Fibroblast of skin of left quadriceps (primary cell): Measurements from ENCODE around the gene GULP1.
A peak's percentile ranks its signal among the peaks of the same experiment; 100 is the strongest.
"Not testable (repeated sequence)": the region's sequence is repeated elsewhere in the genome, so short reads cannot be mapped to it uniquely, and the experiment has no call there.

ENCODE experiments used
- DNase-seq, 2 experiments: peaks; one replicate each; pipeline ENCODE4 v3.0.0-alpha.2; 2013; ENCODE audit warnings: low read depth in 2 of 2

GULP1 gene

GRCh38 chr2:188526701-188527100 is 235.0 kb downstream of the GULP1 start:
- no peak for DNase-seq

- DNase-seq: no peak
These were observed 235.5 kb downstream of the GULP1 start for GRCh38 chr2:188527141-188527540.

- DNase-seq: peak in 1 of 2 experiments; percentile 24
These were observed 235.9 kb downstream of the GULP1 start for GRCh38 chr2:188527581-188527993.

- no peak for DNase-seq
These were observed 238.0 kb downstream of the GULP1 start for GRCh38 chr2:188529710-188530109.

- no peak for DNase-seq
These were observed 243.2 kb downstream of the GULP1 start for GRCh38 chr2:188534875-188535274.

- no peak for DNase-seq
These were observed 260.0 kb downstream of the GULP1 start for GRCh38 chr2:188551671-188552070.

GRCh38 chr2:188557081-188557480 is 265.4 kb downstream of the GULP1 start:
- no peak for DNase-seq

- not testable (repeated sequence) for DNase-seq
These were observed 267.8 kb downstream of the GULP1 start for GRCh38 chr2:188559455-188559854.

GRCh38 chr2:188561473-188561979 is 269.9 kb downstream of the GULP1 start:
- no peak for DNase-seq

- DNase-seq: no peak
These were observed 277.9 kb downstream of the GULP1 start for GRCh38 chr2:188569431-188570165.

GRCh38 chr2:188570370-188570769 is 278.7 kb downstream of the GULP1 start:
- no peak for DNase-seq

- no peak for DNase-seq
These were observed 280.0 kb downstream of the GULP1 start for GRCh38 chr2:188571543-188572303.

GRCh38 chr2:188572592-188572991 is 280.9 kb downstream of the GULP1 start:
- DNase-seq: no peak

- peak in 1 of 2 experiments; percentile 36 for DNase-seq
These were observed 281.8 kb downstream of the GULP1 start for GRCh38 chr2:188573453-188573852.

- DNase-seq: no peak
These were observed 284.3 kb downstream of the GULP1 start for GRCh38 chr2:188576006-188576405.

GRCh38 chr2:188576651-188577050 is 285.0 kb downstream of the GULP1 start:
- DNase-seq: peak; percentile 64 to 69

- DNase-seq: peak in 1 of 2 experiments; percentile 8
These were observed 285.6 kb downstream of the GULP1 start for GRCh38 chr2:188577231-188577630.

GRCh38 chr2:188580738-188581137 is 289.1 kb downstream of the GULP1 start:
- DNase-seq: no peak

- DNase-seq: no peak
These were observed 290.5 kb downstream of the GULP1 start for GRCh38 chr2:188582211-188582610.

- DNase-seq: no peak
These were observed 296.6 kb downstream of the GULP1 start for GRCh38 chr2:188588235-188588634.

- DNase-seq: no peak
These were observed 304.4 kb downstream of the GULP1 start for GRCh38 chr2:188596054-188596453.

GRCh38 chr2:188598551-188598950 is 306.9 kb downstream of the GULP1 start:
- no peak for DNase-seq

GRCh38 chr2:188599140-188599539 is 307.5 kb downstream of the GULP1 start:
- DNase-seq: no peak
